Lower leg skin (tissue), 4 donors: Measurements from ENCODE around the gene PTPRB. TPM values are rescaled to one million over a fixed set of nuclear protein-coding genes. Genes with fewer than 3 reads are reported as not detected.

Source experiments
- DNase-seq, 2 donors: peaks; one replicate each; pipeline ENCODE4 v3.0.0-alpha.2; 2019; ENCODE audit warnings: low spot score in 2 of 2
- H3K4me3 ChIP-seq: fragments of 200-600 bp; sonication (generic); 2 replicates; pipeline ENCODE4 v1.5.1; 2017; ENCODE audit warnings: mild to moderate bottlenecking, low read depth; ENCODE audit not compliant: poor library complexity, severe bottlenecking
- CTCF ChIP-seq, 3 donors: fragments of 450-650 bp; IDR thresholded peaks; one replicate each; pipeline ENCODE4 v1.5.1; 2016; ENCODE audit warnings: antibody characterized with exemption in 3 of 3, mild to moderate bottlenecking in 3 of 3, moderate library complexity in 2 of 3
- POLR2A ChIP-seq, 2 donors: fragments of 450-650 bp; IDR thresholded peaks; one replicate each; pipeline ENCODE4 v1.6.1; 2016 to 2017; ENCODE audit warnings: antibody characterized with exemption in 2 of 2, mild to moderate bottlenecking in 1 of 2, moderate library complexity in 1 of 2
- WGBS, 2 donors: methylation state at CpG; one replicate each; pipeline ENCODE4 v1.1.5; 2018; 5-methylcytosine and 5-hydroxymethylcytosine counted together
- intact Hi-C: fragments of 100-400 bp; cut with DNase I; formaldehyde crosslinking; loops from one replicate; pipeline ENCODE4 v1.15.0; 2023; ENCODE audit warnings: low total_unique reads
- total RNA-seq, 4 donors: library from RNA; depleted of rRNA; stranded (reverse); fragments of >200 nt; gene quantifications; one replicate each; pipeline ENCODE4 v1.1.0, GENCODE V29; 2016

PTPRB gene
- total RNA-seq, 4 donors from 2014 or later: 2.9 to 12.1 (median 6.1) TPM

GRCh38 chr12:70484464-70484863 lies 152.8 kb downstream of the PTPRB start:
- no peak overlapping the region for H3K4me3 ChIP-seq
- TF ChIP-seq CTCF (IDR thresholded peaks at IDR 0.05) (no peak), POLR2A (IDR thresholded peaks at IDR 0.05) (no peak)
- intact Hi-C loops: no loop called here
- WGBS, 2 donors: 59 to 86% methylated on average over 1 of the region's 1 CpG
- DNase-seq: no peak

GRCh38 chr12:70482764-70483163 lies 154.5 kb downstream of the PTPRB start:
- TF ChIP-seq CTCF (IDR thresholded peaks at IDR 0.05): no peak
- TF ChIP-seq POLR2A (IDR thresholded peaks at IDR 0.05): no peak
- WGBS, 2 donors: 45 to 51% methylated on average over 1 of the region's 1 CpG
- H3K4me3 ChIP-seq: no peak overlapping the region
- DNase-seq: no peak
- intact Hi-C loops: no loop called here

GRCh38 chr12:70469221-70469820 lies 167.9 kb downstream of the PTPRB start:
- DNase-seq: no peak
- H3K4me3 ChIP-seq: no peak overlapping the region
- TF ChIP-seq CTCF (IDR thresholded peaks at IDR 0.05): no peak
- no peak for TF ChIP-seq POLR2A (IDR thresholded peaks at IDR 0.05)
- intact Hi-C loops: no loop called here
- WGBS, 2 donors: 90 to 91% methylated on average over 12 of the region's 12 CpGs

GRCh38 chr12:70468741-70469140 lies 168.5 kb downstream of the PTPRB start:
- WGBS, 2 donors: 91 to 97% methylated on average over 3 of the region's 3 CpGs
- TF ChIP-seq POLR2A (IDR thresholded peaks at IDR 0.05) (no peak), CTCF (IDR thresholded peaks at IDR 0.05) (no peak)
- intact Hi-C loops: no loop called here
- DNase-seq: no peak
- H3K4me3 ChIP-seq: no peak overlapping the region

- no peak for DNase-seq
- no peak overlapping the region for H3K4me3 ChIP-seq
- 83 to 84% methylated on average over 10 of the region's 10 CpGs for WGBS, 2 donors
- intact Hi-C loops: no loop called here
- TF ChIP-seq POLR2A (IDR thresholded peaks at IDR 0.05): no peak
- no peak for TF ChIP-seq CTCF (IDR thresholded peaks at IDR 0.05)
Observed at GRCh38 chr12:70467918-70468733, 169.1 kb downstream of the PTPRB start.
